Left ventricle myocardium inferior (tissue), 1 donor: ENCODE data around the gene C1orf159. TPM values are rescaled to one million over a fixed set of nuclear protein-coding genes. Genes with fewer than 3 reads are reported as not detected.

Experiments
- DNase-seq: peaks from one replicate; pipeline ENCODE4 v3.0.0-alpha.2; 2020
- H3K27ac ChIP-seq: fragments of 200-600 bp; replicated peaks from 2 replicates; pipeline ENCODE4 v1.8.0; 2021
- H3K27me3 ChIP-seq: fragments of 200-600 bp; 2 replicates; pipeline ENCODE4 v1.8.0; 2021; ENCODE audit warnings: low read depth
- H3K36me3 ChIP-seq: fragments of 200-600 bp; 2 replicates; pipeline ENCODE4 v1.8.0; 2021
- H3K4me1 ChIP-seq: fragments of 200-600 bp; 2 replicates; pipeline ENCODE4 v1.8.0; 2021
- H3K4me3 ChIP-seq: fragments of 200-600 bp; 2 replicates; pipeline ENCODE4 v1.8.0; 2021; ENCODE audit warnings: mild to moderate bottlenecking, moderate library complexity
- H3K9me3 ChIP-seq: fragments of 200-600 bp; replicated peaks from 2 replicates; pipeline ENCODE4 v1.8.0; 2021
- intact Hi-C: fragments of 100-400 bp; cut with micrococcal nuclease; formaldehyde crosslinking; loops from one replicate; pipeline ENCODE4 v1.11.0; 2022
- total RNA-seq: library from RNA; stranded (reverse); fragmentation: NEBNext Ultra II Directional; extraction: Animal tissue kit (Norgen Biotek cat#: 25700); gene quantifications from one replicate; pipeline ENCODE4 v1.2.1, GENCODE V29; 2021
- TF ChIP-seq, protein P1 (sequence below): fragments of 200-600 bp; IDR thresholded peaks from 2 replicates; pipeline ENCODE4 v1.8.0; 2021; ENCODE audit warnings: antibody characterized with exemption, mild to moderate bottlenecking, borderline replicate concordance
- donor health status: DM: no; HTN: yes; CAD: no; lungs with severe emphysema.

Gene C1orf159
- total RNA-seq, 1 donor from 2014 or later = 3.8 TPM

DNA sequence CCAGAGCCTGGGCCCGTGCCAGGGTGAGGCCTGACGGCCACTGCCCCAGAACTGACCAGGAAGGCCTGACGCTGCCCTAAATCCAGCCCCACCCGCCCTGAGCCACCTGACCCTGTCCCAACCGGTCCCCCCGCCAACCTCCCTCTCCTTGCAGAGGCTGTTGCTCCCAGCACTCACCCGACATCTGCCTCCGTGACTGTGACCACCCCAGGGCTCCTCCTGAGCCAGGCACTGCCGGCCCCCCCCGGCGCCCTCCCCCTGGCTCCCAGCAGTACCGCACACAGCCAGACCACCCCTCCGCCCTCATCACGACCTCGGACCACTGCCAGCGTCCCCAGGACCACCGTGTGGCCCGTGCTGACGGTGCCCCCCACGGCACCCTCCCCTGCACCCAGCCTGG is 69.6 kb downstream of the C1orf159 start:
- TF ChIP-seq, protein P1, sequence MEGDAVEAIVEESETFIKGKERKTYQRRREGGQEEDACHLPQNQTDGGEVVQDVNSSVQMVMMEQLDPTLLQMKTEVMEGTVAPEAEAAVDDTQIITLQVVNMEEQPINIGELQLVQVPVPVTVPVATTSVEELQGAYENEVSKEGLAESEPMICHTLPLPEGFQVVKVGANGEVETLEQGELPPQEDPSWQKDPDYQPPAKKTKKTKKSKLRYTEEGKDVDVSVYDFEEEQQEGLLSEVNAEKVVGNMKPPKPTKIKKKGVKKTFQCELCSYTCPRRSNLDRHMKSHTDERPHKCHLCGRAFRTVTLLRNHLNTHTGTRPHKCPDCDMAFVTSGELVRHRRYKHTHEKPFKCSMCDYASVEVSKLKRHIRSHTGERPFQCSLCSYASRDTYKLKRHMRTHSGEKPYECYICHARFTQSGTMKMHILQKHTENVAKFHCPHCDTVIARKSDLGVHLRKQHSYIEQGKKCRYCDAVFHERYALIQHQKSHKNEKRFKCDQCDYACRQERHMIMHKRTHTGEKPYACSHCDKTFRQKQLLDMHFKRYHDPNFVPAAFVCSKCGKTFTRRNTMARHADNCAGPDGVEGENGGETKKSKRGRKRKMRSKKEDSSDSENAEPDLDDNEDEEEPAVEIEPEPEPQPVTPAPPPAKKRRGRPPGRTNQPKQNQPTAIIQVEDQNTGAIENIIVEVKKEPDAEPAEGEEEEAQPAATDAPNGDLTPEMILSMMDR = no peak
- Histone ChIP-seq H3K4me3 (no peak overlapping the region), H3K27ac (no peak overlapping the region), H3K9me3 (no peaks in the 10 kb centered on the region), H3K36me3 (peaks cover 42% of the 10 kb centered on the region), H3K4me1 (peaks cover 3% of the 10 kb centered on the region), H3K27me3 (no peaks in the 10 kb centered on the region)
- intact Hi-C loops = no loop called here
- no peak for DNase-seq

DNA sequence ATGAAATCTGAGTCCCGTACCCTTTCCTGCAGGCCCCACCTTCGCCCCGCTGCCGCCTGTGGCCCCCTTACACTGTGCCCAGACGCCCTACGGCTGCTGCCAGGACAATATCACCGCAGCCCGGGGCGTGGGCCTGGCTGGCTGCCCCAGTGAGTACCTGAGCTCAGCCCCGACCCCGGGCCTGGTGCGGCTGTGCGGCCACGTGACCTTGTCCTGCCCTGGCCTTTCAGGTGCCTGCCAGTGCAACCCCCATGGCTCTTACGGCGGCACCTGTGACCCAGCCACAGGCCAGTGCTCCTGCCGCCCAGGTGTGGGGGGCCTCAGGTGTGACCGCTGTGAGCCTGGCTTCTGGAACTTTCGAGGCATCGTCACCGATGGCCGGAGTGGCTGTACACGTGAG is 70.8 kb downstream of the C1orf159 start:
- Histone ChIP-seq H3K9me3 (no peaks in the 10 kb centered on the region), H3K27me3 (no peaks in the 10 kb centered on the region), H3K36me3 (peaks cover 33% of the 10 kb centered on the region), H3K27ac (no peak overlapping the region), H3K4me1 (peaks cover 5% of the 10 kb centered on the region), H3K4me3 (no peak overlapping the region)
- intact Hi-C loops = no loop called here
- TF ChIP-seq, protein P1 = no peak
- no peak for DNase-seq

DNA sequence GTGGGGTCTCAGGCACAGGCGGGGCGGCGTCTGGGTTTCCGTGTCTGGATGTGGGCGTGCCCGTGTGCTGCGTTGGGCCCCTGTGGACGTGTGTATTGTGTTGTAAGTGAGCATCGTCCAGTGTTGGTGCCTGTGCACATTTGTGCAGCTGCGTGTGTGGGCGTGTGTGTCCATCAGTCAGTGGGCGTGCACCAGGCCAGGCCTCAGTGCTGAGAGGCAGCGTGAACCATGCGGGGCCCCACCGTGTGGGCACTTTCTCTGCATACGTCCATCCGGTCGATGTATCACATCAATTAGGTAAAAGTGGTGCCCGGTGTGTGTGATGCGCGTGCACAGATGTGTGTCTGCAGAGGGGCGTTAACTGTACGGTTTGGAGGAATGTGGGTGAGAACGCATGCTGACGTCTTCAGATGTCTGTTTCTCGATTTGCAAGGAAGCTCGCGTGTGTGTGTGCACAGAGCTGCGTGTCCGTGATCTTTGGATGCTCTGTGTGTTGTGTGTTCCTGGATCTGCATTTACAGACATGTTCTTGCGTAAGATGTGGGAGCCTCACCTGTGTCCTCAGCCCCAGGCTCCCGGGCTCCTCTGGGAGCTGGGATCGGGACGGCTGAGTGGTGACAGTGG is 71.3 kb downstream of the C1orf159 start:
- DNase-seq = no peak

DNA sequence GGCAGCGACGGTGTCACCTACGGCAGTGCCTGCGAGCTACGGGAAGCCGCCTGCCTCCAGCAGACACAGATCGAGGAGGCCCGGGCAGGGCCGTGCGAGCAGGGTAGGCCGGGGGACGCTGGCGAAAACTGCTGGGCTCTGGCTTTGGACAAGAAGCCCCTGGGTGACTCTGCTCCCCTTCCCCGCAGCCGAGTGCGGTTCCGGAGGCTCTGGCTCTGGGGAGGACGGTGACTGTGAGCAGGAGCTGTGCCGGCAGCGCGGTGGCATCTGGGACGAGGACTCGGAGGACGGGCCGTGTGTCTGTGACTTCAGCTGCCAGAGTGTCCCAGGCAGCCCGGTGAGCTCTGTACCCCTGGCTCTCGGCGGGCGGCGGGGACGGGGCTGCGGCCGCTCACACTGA is 72.0 kb downstream of the C1orf159 start:
- H3K9me3 ChIP-seq = no peaks in the 10 kb centered on the region
- H3K36me3 ChIP-seq = peaks cover 33% of the 10 kb centered on the region
- H3K27me3 ChIP-seq = peaks cover 5% of the 10 kb centered on the region
- no peak overlapping the region for H3K4me3 ChIP-seq
- H3K27ac ChIP-seq = no peak overlapping the region
- peaks cover 17% of the 10 kb centered on the region for H3K4me1 ChIP-seq
- no peak for DNase-seq
- intact Hi-C loops = no loop called here
- TF ChIP-seq, protein P1 = no peak

More for the DNA sequence above, 71.3 kb downstream of the C1orf159 start:
- Histone ChIP-seq H3K36me3 (peaks cover 33% of the 10 kb centered on the region), H3K9me3 (no peaks in the 10 kb centered on the region), H3K4me3 (no peak overlapping the region), H3K4me1 (peaks cover 11% of the 10 kb centered on the region), H3K27me3 (no peaks in the 10 kb centered on the region), H3K27ac (no peak overlapping the region)
- TF ChIP-seq, protein P1 = no peak
- intact Hi-C loops = no loop called here

DNA sequence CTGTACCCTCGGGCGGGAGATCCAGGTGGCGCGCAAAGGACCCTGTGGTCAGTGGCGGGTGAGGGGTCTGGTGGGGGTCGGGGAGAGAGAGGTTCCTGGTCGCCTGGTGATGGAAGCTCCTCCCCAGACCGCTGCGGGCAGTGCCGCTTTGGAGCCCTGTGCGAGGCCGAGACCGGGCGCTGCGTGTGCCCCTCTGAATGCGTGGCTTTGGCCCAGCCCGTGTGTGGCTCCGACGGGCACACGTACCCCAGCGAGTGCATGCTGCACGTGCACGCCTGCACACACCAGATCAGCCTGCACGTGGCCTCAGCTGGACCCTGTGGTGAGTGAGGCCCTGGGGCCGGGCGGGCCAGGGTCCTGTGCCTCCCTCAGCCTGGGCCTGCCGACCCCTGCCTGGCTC is 72.5 kb downstream of the C1orf159 start:
- no peak for DNase-seq
- Histone ChIP-seq H3K27me3 (peaks cover 9% of the 10 kb centered on the region), H3K4me1 (peaks cover 19% of the 10 kb centered on the region), H3K27ac (no peak overlapping the region), H3K9me3 (no peaks in the 10 kb centered on the region), H3K36me3 (peaks cover 33% of the 10 kb centered on the region), H3K4me3 (no peak overlapping the region)
- intact Hi-C loops = no loop called here
- TF ChIP-seq, protein P1 = no peak
